ENCODE measurements around the gene NT5C3B. TPM values are rescaled to one million over a fixed set of nuclear protein-coding genes. Genes with fewer than 3 reads are reported as not detected.
A peak's percentile ranks its signal among the peaks of the same experiment; 100 is the strongest.

Gene NT5C3B
- total and polyA plus RNA-seq, 2 experiments from 2014 or later, result 47.7 to 87.8 TPM

DNA sequence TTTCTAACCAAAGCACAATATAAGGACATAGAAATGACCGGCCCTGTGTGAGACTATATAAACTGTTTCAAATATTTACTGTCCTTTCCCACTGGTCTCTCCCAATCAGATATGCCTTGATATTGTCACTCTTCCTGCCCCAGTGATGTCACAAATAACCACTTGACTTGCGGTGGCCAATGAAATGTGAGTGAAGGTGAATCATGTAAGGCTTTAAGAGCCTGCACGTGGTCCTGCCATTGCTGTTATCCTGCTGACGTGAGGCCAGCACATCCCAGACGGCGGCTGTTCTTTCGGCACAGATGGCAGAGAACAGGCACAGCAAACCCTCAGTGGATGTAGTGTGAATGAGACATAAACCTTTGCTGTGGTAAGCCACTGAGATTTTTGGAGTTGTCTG lies 34.6 kb upstream of the NT5C3B start:
- H4K20me1 ChIP-seq (ENCODE audit: insufficient read depth, poor library complexity, severe bottlenecking), result no peaks in the 10 kb centered on the region
- H3K4me3 ChIP-seq, result no peak overlapping the region
- H3K36me3 ChIP-seq (replicated peaks; ENCODE audit: insufficient read depth, low read depth), result no peaks in the 10 kb centered on the region
- no peak for DNase-seq (ENCODE audit: low spot score)
- H2AFZ ChIP-seq, result no peak overlapping the region
- no peaks in the 10 kb centered on the region for H3K4me1 ChIP-seq (ENCODE audit: insufficient read depth)
- TF ChIP-seq, protein P1, sequence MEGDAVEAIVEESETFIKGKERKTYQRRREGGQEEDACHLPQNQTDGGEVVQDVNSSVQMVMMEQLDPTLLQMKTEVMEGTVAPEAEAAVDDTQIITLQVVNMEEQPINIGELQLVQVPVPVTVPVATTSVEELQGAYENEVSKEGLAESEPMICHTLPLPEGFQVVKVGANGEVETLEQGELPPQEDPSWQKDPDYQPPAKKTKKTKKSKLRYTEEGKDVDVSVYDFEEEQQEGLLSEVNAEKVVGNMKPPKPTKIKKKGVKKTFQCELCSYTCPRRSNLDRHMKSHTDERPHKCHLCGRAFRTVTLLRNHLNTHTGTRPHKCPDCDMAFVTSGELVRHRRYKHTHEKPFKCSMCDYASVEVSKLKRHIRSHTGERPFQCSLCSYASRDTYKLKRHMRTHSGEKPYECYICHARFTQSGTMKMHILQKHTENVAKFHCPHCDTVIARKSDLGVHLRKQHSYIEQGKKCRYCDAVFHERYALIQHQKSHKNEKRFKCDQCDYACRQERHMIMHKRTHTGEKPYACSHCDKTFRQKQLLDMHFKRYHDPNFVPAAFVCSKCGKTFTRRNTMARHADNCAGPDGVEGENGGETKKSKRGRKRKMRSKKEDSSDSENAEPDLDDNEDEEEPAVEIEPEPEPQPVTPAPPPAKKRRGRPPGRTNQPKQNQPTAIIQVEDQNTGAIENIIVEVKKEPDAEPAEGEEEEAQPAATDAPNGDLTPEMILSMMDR (IDR thresholded peaks at IDR 0.05; ENCODE audit: poor library complexity), result no peak
- no peak for TF ChIP-seq EZH2phosphoT487 (IDR thresholded peaks at IDR 0.05; ENCODE audit: low read depth, severe bottlenecking, unreplicated experiment)
- TF ChIP-seq EZH2 (IDR thresholded peaks at IDR 0.05; ENCODE audit: borderline replicate concordance), result no peak
- H3K79me2 ChIP-seq, result no peaks in the 10 kb centered on the region
- H3K9me3 ChIP-seq (ENCODE audit: low read depth), result no peaks in the 10 kb centered on the region
- 89% methylated on average over 7 of the region's 7 CpGs for WGBS (ENCODE audit: low lambda C conversion rate, missing lambda C conversion rate)
- H3K27me3 ChIP-seq, result no peaks in the 10 kb centered on the region
- no peak overlapping the region for H3K4me2 ChIP-seq
- H3K27ac ChIP-seq, result no peak overlapping the region
- H3K9me2 ChIP-seq (replicated peaks; ENCODE audit: insufficient read depth), result no peaks in the 10 kb centered on the region

DNA sequence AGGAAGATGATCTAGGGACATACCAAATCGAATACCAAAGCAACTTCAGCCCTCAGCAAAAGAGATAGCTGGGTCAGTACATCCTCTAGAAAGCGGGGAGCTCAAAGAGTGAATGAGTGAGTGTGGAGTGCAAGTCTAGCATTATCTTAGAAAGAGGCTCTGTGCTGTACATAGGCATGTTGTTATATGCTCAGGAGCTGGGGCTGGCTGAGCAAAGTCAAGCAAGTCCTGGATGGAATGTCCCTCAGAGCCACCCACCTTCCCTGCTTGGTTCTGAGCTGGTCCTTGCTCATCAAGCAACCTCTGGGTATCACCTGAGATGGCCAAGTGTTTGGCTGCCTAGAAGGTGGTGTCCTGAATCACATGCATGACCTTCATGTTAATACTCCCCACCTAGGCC lies 34.1 kb upstream of the NT5C3B start:
- TF ChIP-seq EZH2phosphoT487 (IDR thresholded peaks at IDR 0.05; ENCODE audit: low read depth, severe bottlenecking, unreplicated experiment) (no peak), EZH2 (IDR thresholded peaks at IDR 0.05; ENCODE audit: borderline replicate concordance) (no peak)
- TF ChIP-seq, protein P1 (IDR thresholded peaks at IDR 0.05; ENCODE audit: poor library complexity), result no peak

DNA sequence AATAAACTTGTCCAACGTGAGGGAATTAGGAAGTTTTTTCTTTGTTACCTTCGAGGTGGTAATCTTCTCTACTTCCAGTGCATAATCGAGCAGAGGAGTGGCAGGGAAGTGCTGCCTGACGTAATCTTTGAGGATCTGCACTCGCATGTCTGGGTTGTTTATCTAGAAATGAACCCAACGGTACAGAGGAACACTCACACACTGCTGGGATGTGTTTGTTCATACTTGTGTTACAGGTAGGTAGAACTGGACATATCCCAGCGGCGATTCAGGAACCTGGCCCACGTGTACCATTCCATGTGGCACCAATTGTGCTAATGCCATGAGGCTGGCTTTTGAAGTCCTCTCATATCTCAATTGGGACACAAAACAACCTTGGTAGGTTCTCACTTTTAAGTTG lies 33.4 kb upstream of the NT5C3B start:
- H3K27ac ChIP-seq, result peak overlapping the region; percentile 42
- H2AFZ ChIP-seq, result no peak overlapping the region
- no peak overlapping the region for H3K4me2 ChIP-seq
- peaks cover under 1% of the 10 kb centered on the region for H4K20me1 ChIP-seq (ENCODE audit: insufficient read depth, poor library complexity, severe bottlenecking)
- H3K27me3 ChIP-seq, result no peaks in the 10 kb centered on the region
- no peak overlapping the region for H3K4me3 ChIP-seq
- no peaks in the 10 kb centered on the region for H3K9me3 ChIP-seq (ENCODE audit: low read depth)
- no peaks in the 10 kb centered on the region for H3K4me1 ChIP-seq (ENCODE audit: insufficient read depth)
- no peak for DNase-seq (ENCODE audit: low spot score)
- no peaks in the 10 kb centered on the region for H3K36me3 ChIP-seq (replicated peaks; ENCODE audit: insufficient read depth, low read depth)
- H3K79me2 ChIP-seq, result peaks cover 3% of the 10 kb centered on the region
- no peaks in the 10 kb centered on the region for H3K9me2 ChIP-seq (replicated peaks; ENCODE audit: insufficient read depth)
- TF ChIP-seq EZH2phosphoT487 (IDR thresholded peaks at IDR 0.05; ENCODE audit: low read depth, severe bottlenecking, unreplicated experiment) (no peak), EZH2 (IDR thresholded peaks at IDR 0.05; ENCODE audit: borderline replicate concordance) (no peak)
- TF ChIP-seq, protein P1 (IDR thresholded peaks at IDR 0.05; ENCODE audit: poor library complexity), result no peak
- WGBS (ENCODE audit: low lambda C conversion rate, missing lambda C conversion rate), result 69% methylated on average over 9 of the region's 9 CpGs

More for the DNA sequence above, 34.1 kb upstream of the NT5C3B start:
- Histone ChIP-seq H3K9me3 (ENCODE audit: low read depth) (no peaks in the 10 kb centered on the region), H3K4me1 (ENCODE audit: insufficient read depth) (no peaks in the 10 kb centered on the region), H3K9me2 (replicated peaks; ENCODE audit: insufficient read depth) (no peaks in the 10 kb centered on the region), H4K20me1 (ENCODE audit: insufficient read depth, poor library complexity, severe bottlenecking) (no peaks in the 10 kb centered on the region), H3K79me2 (no peaks in the 10 kb centered on the region), H3K4me2 (no peak overlapping the region), H3K36me3 (replicated peaks; ENCODE audit: insufficient read depth, low read depth) (no peaks in the 10 kb centered on the region), H3K27me3 (no peaks in the 10 kb centered on the region), H2AFZ (no peak overlapping the region), H3K4me3 (no peak overlapping the region), H3K27ac (peak overlapping the region; percentile 42)
- 98% methylated on average over 2 of the region's 2 CpGs for WGBS (ENCODE audit: low lambda C conversion rate, missing lambda C conversion rate)
- DNase-seq (ENCODE audit: low spot score), result no peak

DNA sequence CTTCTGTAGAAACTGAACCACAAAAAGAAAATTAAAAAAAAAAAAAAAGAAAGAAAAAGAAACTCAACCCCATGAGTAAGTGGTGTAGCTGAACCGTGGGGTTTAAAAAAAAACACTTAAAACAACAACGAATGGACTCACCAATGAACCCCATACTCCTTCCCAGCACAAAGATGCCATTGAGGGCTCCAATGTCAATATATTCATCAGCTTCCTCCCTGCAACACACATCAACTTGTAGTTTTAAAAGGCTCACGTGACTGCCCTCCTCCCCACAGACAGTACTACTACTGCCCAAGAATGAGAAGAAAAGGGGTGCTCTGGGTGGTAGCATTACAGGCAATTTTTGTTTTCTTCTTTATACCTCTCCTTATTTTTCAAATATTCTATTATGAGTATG lies 32.5 kb upstream of the NT5C3B start:
- Histone ChIP-seq H3K9me2 (replicated peaks; ENCODE audit: insufficient read depth) (no peaks in the 10 kb centered on the region), H3K4me3 (no peak overlapping the region), H3K79me2 (peaks cover 11% of the 10 kb centered on the region), H2AFZ (no peak overlapping the region), H3K4me1 (ENCODE audit: insufficient read depth) (peaks cover 5% of the 10 kb centered on the region), H3K9me3 (ENCODE audit: low read depth) (no peaks in the 10 kb centered on the region), H3K36me3 (replicated peaks; ENCODE audit: insufficient read depth, low read depth) (no peaks in the 10 kb centered on the region), H3K27ac (no peak overlapping the region), H3K27me3 (no peaks in the 10 kb centered on the region), H4K20me1 (ENCODE audit: insufficient read depth, poor library complexity, severe bottlenecking) (peaks cover 8% of the 10 kb centered on the region), H3K4me2 (no peak overlapping the region)
- no peak for DNase-seq (ENCODE audit: low spot score)
- no peak for TF ChIP-seq EZH2phosphoT487 (IDR thresholded peaks at IDR 0.05; ENCODE audit: low read depth, severe bottlenecking, unreplicated experiment)
- TF ChIP-seq, protein P1 (IDR thresholded peaks at IDR 0.05; ENCODE audit: poor library complexity), result no peak
- no peak for TF ChIP-seq EZH2 (IDR thresholded peaks at IDR 0.05; ENCODE audit: borderline replicate concordance)
- WGBS (ENCODE audit: low lambda C conversion rate, missing lambda C conversion rate), result 86% methylated on average over 3 of the region's 3 CpGs
